K562 (cell line): ENCODE data around the gene TSPOAP1. TPM values are rescaled to one million over a fixed set of nuclear protein-coding genes. Genes with fewer than 3 reads are reported as not detected.
A peak's percentile ranks its signal among the peaks of the same experiment; 100 is the strongest.

ENCODE experiments used
- ATF7 ChIP-seq: fragments of 450-650 bp; IDR thresholded peaks from 2 replicates; pipeline ENCODE4 v1.7.1; 2014; ENCODE audit warnings: mild to moderate bottlenecking, moderate library complexity
- BCOR ChIP-seq: fragments of 450-650 bp; IDR thresholded peaks from 2 replicates; pipeline ENCODE4 v1.6.1; 2016
- GTF2A2 ChIP-seq: IDR thresholded peaks from 2 replicates; pipeline ENCODE4 v1.6.1; 2016; ENCODE audit warnings: mild to moderate bottlenecking, missing genetic modification characterization, missing compliant biosample characterization
- KDM2B ChIP-seq: fragments of 250-450 bp; sonication (Bioruptor Pico); IDR thresholded peaks from 2 replicates; pipeline ENCODE4 v1.8.0; 2021; ENCODE audit warnings: mild to moderate bottlenecking, moderate library complexity
- LEF1 ChIP-seq: fragments of 450-650 bp; IDR thresholded peaks from 2 replicates; pipeline ENCODE4 v1.6.1; 2016; ENCODE audit warnings: mild to moderate bottlenecking
- NBN ChIP-seq: fragments of 450-650 bp; IDR thresholded peaks from 2 replicates; pipeline ENCODE4 v1.6.1; 2016; ENCODE audit warnings: low read depth, mild to moderate bottlenecking
- NCOR1 ChIP-seq: fragments of 450-650 bp; IDR thresholded peaks from 2 replicates; pipeline ENCODE4 v1.6.1; 2016; ENCODE audit warnings: mild to moderate bottlenecking, moderate library complexity
- PCBP2 ChIP-seq: fragments of 200-400 bp; formaldehyde crosslinking; IDR thresholded peaks from 2 replicates; pipeline ENCODE4 v1.6.1; 2018; ENCODE audit warnings: low read length, low read depth, mild to moderate bottlenecking, moderate library complexity; ENCODE audit not compliant: poor library complexity, severe bottlenecking
- PURB ChIP-seq: sonication (generic); formaldehyde crosslinking; IDR thresholded peaks from 2 replicates; pipeline ENCODE4 v1.9.0; 2021; ENCODE audit warnings: low read depth, mild to moderate bottlenecking, missing genetic modification reagents
- SMARCA4 ChIP-seq: fragments of 450-650 bp; IDR thresholded peaks from 2 replicates; pipeline ENCODE4 v1.6.1; 2016
- SOX6 ChIP-seq: fragments of 450-650 bp; IDR thresholded peaks from 2 replicates; pipeline ENCODE4 v1.6.1; 2014; ENCODE audit warnings: mild to moderate bottlenecking
- SREBF1 ChIP-seq: fragments of 150-350 bp; IDR thresholded peaks from 2 replicates; pipeline ENCODE4 v1.6.1; 2014; ENCODE audit warnings: antibody characterized with exemption, low read depth, low read length, borderline replicate concordance
- SRF ChIP-seq, 2 experiments: fragments of 250-450, 450-650 bp in 1 of 2; sonication (Bioruptor Pico) in 1 of 2; sonication (generic) in 1 of 2; formaldehyde crosslinking; IDR thresholded peaks; 2 replicates each; pipeline versions ENCODE4 v1.5.0 to v1.5.1; 2020 to 2022; ENCODE audit warnings: mild to moderate bottlenecking in 1 of 2, missing genetic modification reagents in 1 of 2
- ZBTB2 ChIP-seq: fragments of 450-650 bp; IDR thresholded peaks from 2 replicates; pipeline ENCODE4 v1.6.1; 2016; ENCODE audit warnings: antibody characterized with exemption
- ZNF444 ChIP-seq: fragments of 250-450 bp; sonication (Bioruptor Pico); IDR thresholded peaks from 2 replicates; pipeline ENCODE4 v1.4.0; 2020; ENCODE audit warnings: mild to moderate bottlenecking, moderate library complexity
- ZNF445 ChIP-seq: fragments of 250-450 bp; sonication (Bioruptor Pico); IDR thresholded peaks from 2 replicates; pipeline ENCODE4 v1.4.0; 2020; ENCODE audit warnings: low read depth, mild to moderate bottlenecking, moderate library complexity
- ZNF511 ChIP-seq: sonication (generic); formaldehyde crosslinking; IDR thresholded peaks from 2 replicates; pipeline ENCODE4 v1.8.0; 2022; ENCODE audit warnings: mild to moderate bottlenecking, missing genetic modification reagents
- ZNF707 ChIP-seq: fragments of 250-450 bp; sonication (Bioruptor Pico); conservative IDR thresholded peaks from 2 replicates; pipeline ENCODE4 v1.8.0; 2022; ENCODE audit warnings: inconsistent platforms, mild to moderate bottlenecking, moderate library complexity
- ZZZ3 ChIP-seq: fragments of 450-650 bp; IDR thresholded peaks from 2 replicates; pipeline ENCODE4 v1.6.1; 2016; ENCODE audit warnings: antibody characterized with exemption, mild to moderate bottlenecking, moderate library complexity
- polyA plus RNA-seq, 8 experiments: library from polyadenylated mRNA; depleted of rRNA in 4 of 8; stranded (reverse) in 5 of 8; unstranded in 3 of 8; fragments of >200 nt; fragmentation: Nextera tagmentation in 2 of 8; fragmentation: Illumina TruSeq in 1 of 8; extraction: Ambion mirVana in 2 of 8; extraction: Trizol in 1 of 8; gene quantifications; 2 replicates each; pipeline versions ENCODE4 v1.2.1 to v1.2.3, GENCODE V29; 2011 to 2014; ENCODE audit warnings: inconsistent platforms in 1 of 8, missing spikeins in 1 of 8
- total RNA-seq, 7 experiments: library from RNA; depleted of rRNA in 6 of 7; stranded (reverse); fragments of >200 nt in 6 of 7; fragmentation: Illumina TruSeq in 2 of 7; extraction: Trizol in 2 of 7; gene quantifications; 2 replicates each; pipeline versions ENCODE4 v1.2.1 to v1.2.3, GENCODE V29; 2011 to 2021; ENCODE audit warnings: low replicate concordance in 1 of 7
- TF ChIP-seq, protein P1 (sequence below): sonication (generic); formaldehyde crosslinking; IDR thresholded peaks from 2 replicates; pipeline ENCODE4 v1.8.1; 2022; ENCODE audit warnings: missing genetic modification reagents
- TF ChIP-seq, protein P2 (sequence below): fragments of 250-450 bp; sonication (Bioruptor Pico); IDR thresholded peaks from 2 replicates; pipeline ENCODE4 v1.5.1; 2021; ENCODE audit warnings: mild to moderate bottlenecking

The TSPOAP1 gene
- total and polyA plus RNA-seq, 9 of the 15 experiments (the other 6 are each of a cell fraction or from before 2014, with no cell fraction given), result 0.87 to 3.9 (median 1.8) TPM; not detected in 2

GRCh38 chr17:58335779-58336455 lies 7.3 kb upstream of the TSPOAP1 start (continued):
- TF ChIP-seq ZNF445 (CRISPR knock-in tag) (no peak), SREBF1 (no peak), BCOR (peak; percentile 53; the same call in 1 of the 2 replicates), ZNF444 (CRISPR knock-in tag) (no peak), PCBP2 (no peak), ZZZ3 (no peak), ZNF511 (CRISPR knock-in tag) (no peak), PURB (CRISPR knock-in tag) (no peak), GTF2A2 (tag) (peak; percentile 27; the same call in 1 of the 2 replicates), NCOR1 (peak; percentile 12; the same call in 1 of the 2 replicates), ATF7 (peak; percentile 47; the same call in 1 of the 2 replicates), ZBTB2 (peak; percentile 35; the same call in 1 of the 2 replicates), KDM2B (CRISPR knock-in tag) (no peak), SMARCA4 (peak; percentile 78), SRF (CRISPR knock-in tag; IDR thresholded peaks at IDR 0.05) (peak in 1 of 2 experiments; percentile 50; a peak in 1 of 4 replicates), LEF1 (peak; percentile 60), NBN (peak; percentile 32; the same call in 1 of the 2 replicates), SOX6 (peak; percentile 74), ZNF707 (CRISPR knock-in tag) (no peak)
- TF ChIP-seq, protein P1, sequence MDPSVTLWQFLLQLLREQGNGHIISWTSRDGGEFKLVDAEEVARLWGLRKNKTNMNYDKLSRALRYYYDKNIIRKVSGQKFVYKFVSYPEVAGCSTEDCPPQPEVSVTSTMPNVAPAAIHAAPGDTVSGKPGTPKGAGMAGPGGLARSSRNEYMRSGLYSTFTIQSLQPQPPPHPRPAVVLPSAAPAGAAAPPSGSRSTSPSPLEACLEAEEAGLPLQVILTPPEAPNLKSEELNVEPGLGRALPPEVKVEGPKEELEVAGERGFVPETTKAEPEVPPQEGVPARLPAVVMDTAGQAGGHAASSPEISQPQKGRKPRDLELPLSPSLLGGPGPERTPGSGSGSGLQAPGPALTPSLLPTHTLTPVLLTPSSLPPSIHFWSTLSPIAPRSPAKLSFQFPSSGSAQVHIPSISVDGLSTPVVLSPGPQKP, result no peak
- TF ChIP-seq, protein P2, sequence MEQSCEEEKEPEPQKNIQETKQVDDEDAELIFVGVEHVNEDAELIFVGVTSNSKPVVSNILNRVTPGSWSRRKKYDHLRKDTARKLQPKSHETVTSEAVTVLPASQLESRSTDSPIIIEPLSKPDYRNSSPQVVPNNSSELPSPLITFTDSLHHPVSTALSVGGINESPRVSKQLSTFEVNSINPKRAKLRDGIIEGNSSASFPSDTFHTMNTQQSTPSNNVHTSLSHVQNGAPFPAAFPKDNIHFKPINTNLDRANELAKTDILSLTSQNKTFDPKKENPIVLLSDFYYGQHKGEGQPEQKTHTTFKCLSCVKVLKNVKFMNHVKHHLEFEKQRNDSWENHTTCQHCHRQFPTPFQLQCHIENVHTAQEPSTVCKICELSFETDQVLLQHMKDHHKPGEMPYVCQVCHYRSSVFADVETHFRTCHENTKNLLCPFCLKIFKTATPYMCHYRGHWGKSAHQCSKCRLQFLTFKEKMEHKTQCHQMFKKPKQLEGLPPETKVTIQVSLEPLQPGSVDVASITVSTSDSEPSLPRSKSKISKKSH (CRISPR knock-in tag), result no peak
